Gastrocnemius medialis (tissue), 4 donors: ENCODE results near the gene FAM124B. TPM values are rescaled to one million over a fixed set of nuclear protein-coding genes. Genes with fewer than 3 reads are reported as not detected.

Source experiments
- ATAC-seq, 2 donors: fragments of 150-250 bp; one replicate each; pipeline ENCODE4 v1.9.1; 2016
- DNase-seq, 2 donors: peaks; one replicate each; pipeline ENCODE4 v3.0.0-alpha.2; 2019
- H3K27ac ChIP-seq, 4 donors: fragments of 200-600 bp; sonication (generic); 1 replicate in 1 of 4; 2 replicates in 3 of 4; pipeline ENCODE4 v1.5.1; 2016 to 2018; ENCODE audit warnings: mild to moderate bottlenecking in 2 of 4, moderate library complexity in 1 of 4
- H3K27me3 ChIP-seq, 3 donors: fragments of 200-600 bp; sonication (generic) in 2 of 3; 1 replicate in 1 of 3; 2 replicates in 2 of 3; pipeline versions ENCODE4 v1.5.1 to v1.6.0; 2016 to 2019; ENCODE audit warnings: mild to moderate bottlenecking in 1 of 3, moderate library complexity in 1 of 3
- H3K36me3 ChIP-seq, 2 donors: fragments of 200-600 bp; sonication (generic) in 1 of 2; one replicate each; pipeline ENCODE4 v1.5.1; 2017 to 2018
- H3K4me1 ChIP-seq, 2 donors: fragments of 200-600 bp; sonication (generic) in 1 of 2; one replicate each; pipeline ENCODE4 v1.5.1; 2016 to 2017; ENCODE audit warnings: mild to moderate bottlenecking in 2 of 2
- H3K4me3 ChIP-seq, 4 donors: fragments of 200-600 bp; sonication (generic) in 3 of 4; 1 replicate in 1 of 4; 2 replicates in 3 of 4; pipeline ENCODE4 v1.5.1; 2016 to 2019; ENCODE audit warnings: mild to moderate bottlenecking in 2 of 4
- H3K9me3 ChIP-seq, 3 donors: fragments of 200-600 bp; sonication (generic) in 2 of 3; 1 replicate in 1 of 3; 2 replicates in 2 of 3; pipeline ENCODE4 v1.5.1; 2016 to 2019
- CTCF ChIP-seq, 5 experiments: fragments of 450-650 bp in 3 of 5; fragments of 200-600 bp in 2 of 5; sonication (generic) in 2 of 5; IDR thresholded peaks in 4 of 5; conservative IDR thresholded peaks in 1 of 5; 1 replicate in 4 of 5; 2 replicates in 1 of 5; pipeline ENCODE4 v1.5.1; 2016 to 2019; ENCODE audit warnings: antibody characterized with exemption in 5 of 5, mild to moderate bottlenecking in 3 of 5, moderate library complexity in 3 of 5
- POLR2A ChIP-seq, 2 donors: fragments of 450-650 bp; IDR thresholded peaks; one replicate each; pipeline ENCODE4 v1.6.1; 2017; ENCODE audit warnings: antibody characterized with exemption in 2 of 2, mild to moderate bottlenecking in 2 of 2, moderate library complexity in 2 of 2
- in situ Hi-C, 4 donors: fragments of 200-750 bp; cut with MboI; loops; one replicate each; pipeline versions ENCODE4 v1.15.0 to v1.8.0; 2017; ENCODE audit warnings: low sequenced_read_pairs in 4 of 4
- intact Hi-C: fragments of 100-400 bp; cut with DNase I; formaldehyde crosslinking; loops from one replicate; pipeline ENCODE4 v1.15.1; 2023; ENCODE audit warnings: low total_unique reads
- total RNA-seq, 4 donors: library from RNA; depleted of rRNA; stranded (reverse); fragments of >200 nt; gene quantifications; one replicate each; pipeline versions ENCODE4 v1.1.0 to v1.2.3, GENCODE V29; 2016

Gene FAM124B
- total RNA-seq, 4 donors from 2014 or later, result 1.7 to 2.4 (median 2.1) TPM

GRCh38 chr2:224365331-224365730 lies 36.6 kb downstream of the FAM124B start:
- DNase-seq (no peak), ATAC-seq (no peak)
- H3K36me3 ChIP-seq, result no peaks in the 10 kb centered on the region
- H3K4me1 ChIP-seq, result no peaks in the 10 kb centered on the region
- no peaks in the 10 kb centered on the region for H3K9me3 ChIP-seq
- H3K4me3 ChIP-seq, result no peak overlapping the region
- no peaks in the 10 kb centered on the region for H3K27me3 ChIP-seq
- intact Hi-C loops, result no loop called here
- in situ Hi-C loops, result loop anchor here in 2 of 4 donors (10.0 to 25.0 kb wide), 2 partner anchors 79 to 422 kb away; no protein-coding TSS in a partner anchor
- no peak for TF ChIP-seq POLR2A (IDR thresholded peaks at IDR 0.05)
- no peak for TF ChIP-seq CTCF (IDR thresholded peaks at IDR 0.05 in 4 of 5, conservative IDR thresholded peaks at IDR 0.05 in 1 of 5)
- no peak overlapping the region for H3K27ac ChIP-seq

GRCh38 chr2:224363281-224363680 lies 38.6 kb downstream of the FAM124B start:
- no peaks in the 10 kb centered on the region for H3K36me3 ChIP-seq
- H3K27me3 ChIP-seq, result no peaks in the 10 kb centered on the region
- no peak overlapping the region for H3K27ac ChIP-seq
- H3K4me3 ChIP-seq, result no peak overlapping the region
- DNase-seq, result no peak
- no peaks in the 10 kb centered on the region for H3K4me1 ChIP-seq
- no peaks in the 10 kb centered on the region for H3K9me3 ChIP-seq
- TF ChIP-seq CTCF (IDR thresholded peaks at IDR 0.05 in 4 of 5, conservative IDR thresholded peaks at IDR 0.05 in 1 of 5), result no peak
- TF ChIP-seq POLR2A (IDR thresholded peaks at IDR 0.05), result no peak
- in situ Hi-C loops, result loop anchor here in 2 of 4 donors (10.0 to 25.0 kb wide), 2 partner anchors 82 to 424 kb away; no protein-coding TSS in a partner anchor
- no peak for ATAC-seq
- intact Hi-C loops, result no loop called here

GRCh38 chr2:224362094-224362493 lies 39.8 kb downstream of the FAM124B start:
- Histone ChIP-seq H3K36me3 (no peaks in the 10 kb centered on the region), H3K27me3 (no peaks in the 10 kb centered on the region), H3K9me3 (no peaks in the 10 kb centered on the region), H3K27ac (no peak overlapping the region), H3K4me1 (no peaks in the 10 kb centered on the region), H3K4me3 (no peak overlapping the region)
- ATAC-seq (no peak), DNase-seq (no peak)
- TF ChIP-seq POLR2A (IDR thresholded peaks at IDR 0.05), result no peak
- TF ChIP-seq CTCF (IDR thresholded peaks at IDR 0.05 in 4 of 5, conservative IDR thresholded peaks at IDR 0.05 in 1 of 5), result no peak
- intact Hi-C loops (no loop called here), in situ Hi-C loops (loop anchor here in 2 of 4 donors (10.0 to 25.0 kb wide), 2 partner anchors 83 to 425 kb away; no protein-coding TSS in a partner anchor)

GRCh38 chr2:224360801-224361251 lies 41.1 kb downstream of the FAM124B start:
- in situ Hi-C loops (loop anchor here in 2 of 4 donors (10.0 to 25.0 kb wide), 2 partner anchors 84 to 426 kb away; no protein-coding TSS in a partner anchor), intact Hi-C loops (no loop called here)
- DNase-seq (no peak), ATAC-seq (no peak)
- H3K9me3 ChIP-seq, result no peaks in the 10 kb centered on the region
- no peaks in the 10 kb centered on the region for H3K4me1 ChIP-seq
- no peaks in the 10 kb centered on the region for H3K36me3 ChIP-seq
- no peak for TF ChIP-seq CTCF (IDR thresholded peaks at IDR 0.05 in 4 of 5, conservative IDR thresholded peaks at IDR 0.05 in 1 of 5)
- no peak for TF ChIP-seq POLR2A (IDR thresholded peaks at IDR 0.05)
- H3K27me3 ChIP-seq, result no peaks in the 10 kb centered on the region
- no peak overlapping the region for H3K4me3 ChIP-seq
- H3K27ac ChIP-seq, result no peak overlapping the region

- no peaks in the 10 kb centered on the region for H3K27me3 ChIP-seq
- no peak overlapping the region for H3K4me3 ChIP-seq
- DNase-seq (no peak), ATAC-seq (no peak)
- intact Hi-C loops, result no loop called here
- H3K36me3 ChIP-seq, result no peaks in the 10 kb centered on the region
- in situ Hi-C loops, result loop anchor here (5.0 to 25.0 kb wide), 4 partner anchors 88 to 428 kb away; no protein-coding TSS in a partner anchor
- no peak overlapping the region for H3K27ac ChIP-seq
- H3K9me3 ChIP-seq, result no peaks in the 10 kb centered on the region
- TF ChIP-seq CTCF (IDR thresholded peaks at IDR 0.05 in 4 of 5, conservative IDR thresholded peaks at IDR 0.05 in 1 of 5), result peak in 1 of 5 experiments; percentile 24
- no peak for TF ChIP-seq POLR2A (IDR thresholded peaks at IDR 0.05)
- no peaks in the 10 kb centered on the region for H3K4me1 ChIP-seq
Measured at GRCh38 chr2:224359569-224359968, 42.3 kb downstream of the FAM124B start.
